Measurements from ENCODE around the gene TRIP13.
"Not testable (repeated sequence)": the region's sequence is repeated elsewhere in the genome, so short reads cannot be mapped to it uniquely, and the experiment has no call there.

Gene TRIP13

DNA sequence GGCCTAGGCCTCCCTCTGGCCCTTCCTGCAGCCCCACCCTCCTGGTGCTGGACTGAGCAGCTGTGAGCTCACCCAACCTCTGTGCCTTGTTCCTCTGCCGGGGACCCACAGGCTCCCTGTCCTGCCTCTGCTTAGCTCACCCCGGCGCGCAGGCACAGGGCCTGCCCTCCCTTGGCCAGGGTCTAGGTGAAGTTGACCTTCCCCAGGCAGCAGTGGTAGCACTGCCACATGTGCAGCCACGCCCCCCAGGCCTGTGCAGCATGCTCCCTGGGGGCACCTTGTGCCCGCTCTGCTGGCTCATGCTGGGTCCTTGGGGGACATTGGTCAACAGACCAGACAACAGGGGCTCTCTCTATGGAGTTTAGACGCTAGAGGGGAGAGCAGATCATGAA is 18.1 kb downstream of the TRIP13 start:
- no peak for DNase-seq (ENCODE audit: low read depth)
- in situ Hi-C loops (cut with HindIII; ENCODE audit: low sequenced_read_pairs): no loop called here
- no peak overlapping the region for H3K4me3 ChIP-seq (ENCODE audit: low read depth, low read length)
- TF ChIP-seq, protein P1, sequence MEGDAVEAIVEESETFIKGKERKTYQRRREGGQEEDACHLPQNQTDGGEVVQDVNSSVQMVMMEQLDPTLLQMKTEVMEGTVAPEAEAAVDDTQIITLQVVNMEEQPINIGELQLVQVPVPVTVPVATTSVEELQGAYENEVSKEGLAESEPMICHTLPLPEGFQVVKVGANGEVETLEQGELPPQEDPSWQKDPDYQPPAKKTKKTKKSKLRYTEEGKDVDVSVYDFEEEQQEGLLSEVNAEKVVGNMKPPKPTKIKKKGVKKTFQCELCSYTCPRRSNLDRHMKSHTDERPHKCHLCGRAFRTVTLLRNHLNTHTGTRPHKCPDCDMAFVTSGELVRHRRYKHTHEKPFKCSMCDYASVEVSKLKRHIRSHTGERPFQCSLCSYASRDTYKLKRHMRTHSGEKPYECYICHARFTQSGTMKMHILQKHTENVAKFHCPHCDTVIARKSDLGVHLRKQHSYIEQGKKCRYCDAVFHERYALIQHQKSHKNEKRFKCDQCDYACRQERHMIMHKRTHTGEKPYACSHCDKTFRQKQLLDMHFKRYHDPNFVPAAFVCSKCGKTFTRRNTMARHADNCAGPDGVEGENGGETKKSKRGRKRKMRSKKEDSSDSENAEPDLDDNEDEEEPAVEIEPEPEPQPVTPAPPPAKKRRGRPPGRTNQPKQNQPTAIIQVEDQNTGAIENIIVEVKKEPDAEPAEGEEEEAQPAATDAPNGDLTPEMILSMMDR (IDR thresholded peaks at IDR 0.05; ENCODE audit: low read depth, low read length, missing control alignments): no peak

DNA sequence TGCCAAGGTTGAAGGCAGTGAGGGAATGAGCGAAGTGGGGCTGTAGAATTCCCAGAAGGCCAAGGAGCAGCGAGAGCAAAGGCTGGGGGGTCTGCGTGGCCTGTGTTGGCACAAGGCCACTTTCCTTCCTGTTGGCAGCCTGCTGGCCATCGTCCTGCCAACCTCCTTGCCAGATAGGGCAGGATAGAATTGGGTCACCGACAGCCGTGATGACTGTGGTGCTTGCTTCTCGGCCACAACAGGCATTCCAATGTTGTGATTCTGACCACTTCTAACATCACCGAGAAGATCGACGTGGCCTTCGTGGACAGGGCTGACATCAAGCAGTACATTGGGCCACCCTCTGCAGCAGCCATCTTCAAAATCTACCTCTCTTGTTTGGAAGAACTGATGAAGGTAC is 18.9 kb downstream of the TRIP13 start:
- peak; percentile 59 for DNase-seq (ENCODE audit: low read depth)
- TF ChIP-seq, protein P1 (IDR thresholded peaks at IDR 0.05; ENCODE audit: low read depth, low read length, missing control alignments): no peak
- in situ Hi-C loops (cut with HindIII; ENCODE audit: low sequenced_read_pairs): no loop called here
- no peak overlapping the region for H3K4me3 ChIP-seq (ENCODE audit: low read depth, low read length)

DNA sequence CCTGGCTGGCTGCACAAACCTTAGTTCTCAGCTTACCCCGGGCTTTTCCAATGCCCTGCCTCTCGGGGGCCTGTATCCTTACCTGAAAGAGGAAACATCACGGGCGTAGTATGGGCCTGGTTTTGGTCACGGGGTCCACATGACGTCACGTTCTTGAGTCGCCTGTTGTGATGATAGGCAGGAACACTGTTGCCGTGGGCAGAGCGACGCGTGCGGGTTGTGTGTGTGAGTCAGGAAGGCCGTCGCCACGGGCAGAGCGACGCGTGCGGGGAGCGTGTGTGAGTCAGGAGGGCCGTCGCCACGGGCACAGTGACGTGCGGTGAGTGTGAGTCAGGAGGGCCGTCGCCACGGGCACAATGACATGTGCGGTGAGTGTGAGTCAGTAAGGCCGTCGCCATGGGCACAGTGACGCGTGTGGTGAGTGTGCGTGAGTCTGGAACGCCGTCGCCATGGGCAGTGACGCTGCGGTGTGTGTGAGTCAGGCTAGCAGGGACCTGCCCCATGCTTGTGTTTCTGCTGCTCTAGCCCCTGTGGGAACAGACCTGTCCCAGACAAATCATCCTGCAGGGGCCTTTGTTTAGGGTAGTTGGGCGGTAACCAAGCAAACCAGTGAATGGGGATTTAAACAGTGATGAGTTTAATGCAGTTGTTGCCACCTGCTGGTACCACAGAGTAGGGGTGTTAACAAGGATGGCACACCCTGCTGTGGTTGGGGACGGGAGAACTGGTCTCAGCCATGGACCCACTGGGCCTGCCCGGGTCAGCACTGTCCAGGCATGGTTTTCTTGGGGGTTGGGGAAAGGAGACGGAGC is 19.8 kb downstream of the TRIP13 start:
- in situ Hi-C loops (cut with HindIII; ENCODE audit: low sequenced_read_pairs): no loop called here
- peak; percentile 95 for DNase-seq (ENCODE audit: low read depth)
- TF ChIP-seq, protein P1 (IDR thresholded peaks at IDR 0.05; ENCODE audit: low read depth, low read length, missing control alignments): peak; percentile 46
- H3K4me3 ChIP-seq (ENCODE audit: low read depth, low read length): peak overlapping the region; percentile 7

DNA sequence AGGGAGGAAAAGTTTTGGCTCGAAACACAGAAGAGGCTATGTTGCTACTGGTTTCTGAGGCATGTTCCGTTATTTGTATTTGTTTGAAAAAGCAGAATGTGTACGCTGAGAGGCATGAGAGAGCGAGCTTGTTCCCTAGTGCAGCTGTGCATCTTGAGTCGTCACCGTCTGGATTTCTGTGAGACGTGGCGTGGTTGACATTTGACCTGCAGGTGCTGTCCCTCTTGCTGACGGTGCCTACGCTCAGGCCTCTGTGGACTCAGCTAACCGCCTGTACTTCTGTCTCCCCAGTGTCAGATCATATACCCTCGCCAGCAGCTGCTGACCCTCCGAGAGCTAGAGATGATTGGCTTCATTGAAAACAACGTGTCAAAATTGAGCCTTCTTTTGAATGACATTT is 21.5 kb downstream of the TRIP13 start:
- in situ Hi-C loops (cut with HindIII; ENCODE audit: low sequenced_read_pairs): no loop called here
- TF ChIP-seq, protein P1 (IDR thresholded peaks at IDR 0.05; ENCODE audit: low read depth, low read length, missing control alignments): no peak

DNA sequence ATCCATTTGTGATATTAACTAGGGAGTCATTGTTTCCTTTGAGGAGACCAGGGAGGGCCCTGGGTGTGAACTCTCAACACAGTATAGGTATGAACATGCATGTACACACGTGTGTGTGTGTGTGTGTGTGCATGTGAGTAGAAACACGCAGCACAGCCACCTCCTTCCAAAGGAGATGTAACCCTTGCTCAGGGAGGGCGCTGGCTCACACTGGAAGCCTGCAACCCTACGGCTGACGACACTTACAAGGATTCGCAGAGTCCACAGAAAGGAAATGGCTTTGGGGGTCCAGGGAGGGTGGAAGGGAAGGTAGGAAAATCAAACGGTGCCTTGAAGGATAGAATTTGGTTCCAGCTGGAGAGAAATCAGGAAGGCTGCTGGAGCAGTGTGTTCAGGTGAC is 21.9 kb downstream of the TRIP13 start:
- DNase-seq (ENCODE audit: low read depth): no peak
- in situ Hi-C loops (cut with HindIII; ENCODE audit: low sequenced_read_pairs): no loop called here
- TF ChIP-seq, protein P1 (IDR thresholded peaks at IDR 0.05; ENCODE audit: low read depth, low read length, missing control alignments): no peak
- no peak overlapping the region for H3K4me3 ChIP-seq (ENCODE audit: low read depth, low read length)

More for the DNA sequence above, 21.5 kb downstream of the TRIP13 start:
- no peak for DNase-seq (ENCODE audit: low read depth)
- no peak overlapping the region for H3K4me3 ChIP-seq (ENCODE audit: low read depth, low read length)

DNA sequence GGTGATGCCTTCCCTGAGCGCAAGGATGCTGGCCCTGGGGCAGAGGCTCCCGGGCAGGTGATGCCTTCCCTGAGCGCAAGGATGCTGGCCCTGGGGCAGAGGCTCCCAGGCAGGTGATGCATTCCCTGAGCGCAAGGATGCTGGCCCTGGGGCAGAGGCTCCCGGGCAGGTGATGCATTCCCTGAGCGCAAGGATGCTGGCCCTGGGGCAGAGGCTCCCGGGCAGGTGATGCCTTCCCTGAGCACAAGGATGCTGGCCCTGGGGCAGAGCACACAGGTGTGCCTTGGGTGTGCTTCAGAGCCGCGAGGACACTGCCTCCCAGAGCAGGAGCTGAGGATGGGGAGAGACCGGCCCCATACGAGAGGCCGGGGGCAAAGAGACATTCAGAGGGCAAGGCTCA is 22.7 kb downstream of the TRIP13 start:
- H3K4me3 ChIP-seq (ENCODE audit: low read depth, low read length); in situ Hi-C loops (cut with HindIII; ENCODE audit: low sequenced_read_pairs); DNase-seq (ENCODE audit: low read depth): not testable (repeated sequence)

DNA sequence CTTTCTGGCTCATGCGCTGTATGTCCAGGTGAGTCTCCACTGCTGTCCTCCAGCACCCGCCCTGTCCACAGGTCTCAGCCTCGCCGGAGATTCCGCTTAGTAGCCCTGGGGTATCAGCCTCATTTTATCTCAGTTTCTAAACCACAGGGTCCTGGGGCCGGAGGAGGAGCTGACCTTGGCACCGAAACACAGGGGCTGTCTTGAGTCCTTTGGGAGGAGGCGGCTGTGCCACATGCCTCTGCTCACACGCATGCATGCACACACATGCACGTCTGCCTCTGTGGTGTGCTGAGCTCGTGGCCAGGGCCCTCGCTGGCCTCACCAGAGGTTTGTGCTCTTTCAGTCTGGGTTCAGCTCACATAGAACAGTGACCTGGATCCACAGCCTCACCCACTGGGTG is 23.3 kb downstream of the TRIP13 start:
- in situ Hi-C loops (cut with HindIII; ENCODE audit: low sequenced_read_pairs): no loop called here
- no peak overlapping the region for H3K4me3 ChIP-seq (ENCODE audit: low read depth, low read length)
- DNase-seq (ENCODE audit: low read depth): no peak
- TF ChIP-seq, protein P1 (IDR thresholded peaks at IDR 0.05; ENCODE audit: low read depth, low read length, missing control alignments): no peak

All from astrocyte of the cerebellum (primary cell).